ENCODE data around the gene POU2AF1. TPM values are rescaled to one million over a fixed set of nuclear protein-coding genes. Genes with fewer than 3 reads are reported as not detected.

The POU2AF1 gene
- total RNA-seq, 4 donors from 2014 or later: under 0.01 to 2.9 (median 2.6) TPM; not detected in 1

DNA sequence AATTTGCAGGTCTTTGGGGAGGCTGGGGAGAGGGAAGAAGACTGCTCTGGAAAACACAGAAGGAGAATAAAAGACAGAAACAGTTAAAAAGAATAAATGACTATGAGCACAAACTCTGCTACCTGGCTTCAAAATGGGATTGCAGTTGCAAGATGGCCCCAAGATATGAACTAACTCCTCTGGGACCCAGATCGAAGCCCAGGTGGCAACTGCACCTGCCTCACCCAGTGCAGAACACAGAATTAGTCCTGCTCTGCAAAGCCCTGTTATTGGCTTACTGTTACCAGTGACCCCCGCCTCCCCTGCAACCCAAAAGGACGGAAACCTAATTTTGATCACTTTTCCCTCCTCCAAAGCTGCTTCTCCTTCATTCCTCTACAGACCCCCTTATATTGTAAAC is 35.9 kb upstream of the POU2AF1 start:
- Histone ChIP-seq H3K27ac (no peak overlapping the region), H3K4me3 (no peak overlapping the region), H3K27me3 (no peaks in the 10 kb centered on the region), H3K4me1 (peaks cover 0 to 8% of the 10 kb centered on the region in 2 donors), H3K9me3 (no peaks in the 10 kb centered on the region), H3K36me3 (no peaks in the 10 kb centered on the region)
- TF ChIP-seq, protein P1, sequence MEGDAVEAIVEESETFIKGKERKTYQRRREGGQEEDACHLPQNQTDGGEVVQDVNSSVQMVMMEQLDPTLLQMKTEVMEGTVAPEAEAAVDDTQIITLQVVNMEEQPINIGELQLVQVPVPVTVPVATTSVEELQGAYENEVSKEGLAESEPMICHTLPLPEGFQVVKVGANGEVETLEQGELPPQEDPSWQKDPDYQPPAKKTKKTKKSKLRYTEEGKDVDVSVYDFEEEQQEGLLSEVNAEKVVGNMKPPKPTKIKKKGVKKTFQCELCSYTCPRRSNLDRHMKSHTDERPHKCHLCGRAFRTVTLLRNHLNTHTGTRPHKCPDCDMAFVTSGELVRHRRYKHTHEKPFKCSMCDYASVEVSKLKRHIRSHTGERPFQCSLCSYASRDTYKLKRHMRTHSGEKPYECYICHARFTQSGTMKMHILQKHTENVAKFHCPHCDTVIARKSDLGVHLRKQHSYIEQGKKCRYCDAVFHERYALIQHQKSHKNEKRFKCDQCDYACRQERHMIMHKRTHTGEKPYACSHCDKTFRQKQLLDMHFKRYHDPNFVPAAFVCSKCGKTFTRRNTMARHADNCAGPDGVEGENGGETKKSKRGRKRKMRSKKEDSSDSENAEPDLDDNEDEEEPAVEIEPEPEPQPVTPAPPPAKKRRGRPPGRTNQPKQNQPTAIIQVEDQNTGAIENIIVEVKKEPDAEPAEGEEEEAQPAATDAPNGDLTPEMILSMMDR (IDR thresholded peaks at IDR 0.05): no peak
- no peak for TF ChIP-seq POLR2A (IDR thresholded peaks at IDR 0.05)
- intact Hi-C loops (cut with DNase I; ENCODE audit: low total_unique reads): no loop called here
- DNase-seq: no peak

DNA sequence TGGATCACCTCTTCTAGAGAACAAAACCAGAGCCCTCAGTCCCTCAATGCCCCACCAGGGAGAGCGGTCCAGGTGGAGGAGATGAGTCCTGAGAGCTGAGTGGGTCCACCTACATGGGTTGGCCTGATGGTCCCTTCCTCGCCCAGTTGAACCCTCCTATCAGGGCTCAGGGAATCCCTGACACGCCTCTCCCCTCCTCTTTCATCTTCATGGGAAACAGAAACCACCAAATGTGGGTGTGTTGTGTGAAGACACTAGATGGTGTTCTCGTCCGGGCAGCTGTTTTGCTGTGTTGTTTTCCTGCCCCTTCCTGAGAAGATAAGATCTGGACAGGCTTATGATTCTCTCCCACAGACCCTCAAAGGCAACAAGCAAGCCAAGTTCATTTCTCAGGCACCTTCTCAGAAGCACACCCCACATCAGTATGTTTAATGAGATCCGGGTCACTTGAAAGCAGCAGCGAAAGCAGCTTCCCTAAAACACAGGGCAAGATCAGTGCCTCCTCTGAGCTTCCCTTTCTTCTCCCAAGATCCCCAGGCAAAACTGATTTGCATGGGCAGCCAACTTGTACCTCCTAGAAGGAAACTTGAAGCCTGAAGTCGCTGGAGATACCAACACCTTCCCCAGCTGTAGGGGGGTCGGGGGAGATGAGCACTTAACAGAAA is 35.3 kb upstream of the POU2AF1 start:
- intact Hi-C loops (cut with DNase I; ENCODE audit: low total_unique reads): no loop called here
- no peak overlapping the region for H3K27ac ChIP-seq
- TF ChIP-seq, protein P1 (IDR thresholded peaks at IDR 0.05): no peak
- no peak for TF ChIP-seq POLR2A (IDR thresholded peaks at IDR 0.05)

DNA sequence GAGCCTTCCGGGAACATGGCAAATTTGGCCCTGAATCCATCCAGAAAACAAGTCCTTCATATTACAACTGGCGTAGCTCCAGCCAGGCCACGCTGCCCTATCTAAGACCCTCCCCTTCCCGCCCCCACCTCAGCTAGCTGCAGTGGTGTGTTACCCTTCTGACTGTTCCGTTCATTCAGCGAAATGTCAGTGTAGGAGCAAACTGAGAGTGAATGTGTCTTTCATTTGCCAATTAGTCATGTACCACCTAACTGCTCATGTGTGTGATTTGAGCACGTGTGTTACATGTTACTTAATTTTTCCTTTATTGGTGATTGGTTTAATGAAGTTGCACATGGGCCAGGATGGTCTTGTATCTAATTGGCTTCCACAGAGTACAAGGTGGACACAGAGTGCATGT is 34.8 kb upstream of the POU2AF1 start:
- no peak overlapping the region for H3K4me3 ChIP-seq
- peaks cover 0 to 3% of the 10 kb centered on the region in 2 donors for H3K4me1 ChIP-seq
- no peaks in the 10 kb centered on the region for H3K36me3 ChIP-seq
- H3K27ac ChIP-seq: no peak overlapping the region
- no peaks in the 10 kb centered on the region for H3K9me3 ChIP-seq
- no peak for DNase-seq
- no peaks in the 10 kb centered on the region for H3K27me3 ChIP-seq
- no peak for TF ChIP-seq POLR2A (IDR thresholded peaks at IDR 0.05)
- TF ChIP-seq, protein P1 (IDR thresholded peaks at IDR 0.05): no peak
- intact Hi-C loops (cut with DNase I; ENCODE audit: low total_unique reads): no loop called here

More for the DNA sequence above, 35.3 kb upstream of the POU2AF1 start:
- H3K36me3 ChIP-seq: no peaks in the 10 kb centered on the region
- no peaks in the 10 kb centered on the region for H3K27me3 ChIP-seq
- no peak overlapping the region for H3K4me3 ChIP-seq
- H3K9me3 ChIP-seq: no peaks in the 10 kb centered on the region
- peaks cover 0 to 8% of the 10 kb centered on the region in 2 donors for H3K4me1 ChIP-seq
- DNase-seq: no peak

DNA sequence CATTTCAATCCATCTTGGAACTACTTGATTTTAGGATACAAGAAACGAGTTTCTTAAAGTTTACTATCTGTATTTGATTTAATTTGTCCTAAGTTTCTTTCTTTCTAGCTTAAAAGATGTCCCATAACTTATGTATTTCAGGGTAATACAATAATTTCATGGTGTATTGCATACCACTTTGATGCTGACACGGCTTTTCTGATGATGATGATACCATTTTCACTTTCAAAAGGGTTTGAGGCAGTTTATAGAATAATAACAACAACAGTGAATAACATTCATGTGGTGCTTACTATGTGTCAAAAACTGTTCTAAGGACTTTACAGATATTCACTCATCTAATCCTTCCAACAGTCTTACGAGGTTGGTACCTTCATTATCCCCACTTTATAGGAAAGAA is 33.2 kb upstream of the POU2AF1 start:
- DNase-seq: no peak
- Histone ChIP-seq H3K9me3 (no peaks in the 10 kb centered on the region), H3K27ac (no peak overlapping the region), H3K27me3 (no peaks in the 10 kb centered on the region), H3K36me3 (no peaks in the 10 kb centered on the region), H3K4me1 (no peaks in the 10 kb centered on the region), H3K4me3 (no peak overlapping the region)
- intact Hi-C loops (cut with DNase I; ENCODE audit: low total_unique reads): no loop called here
- no peak for TF ChIP-seq POLR2A (IDR thresholded peaks at IDR 0.05)

DNA sequence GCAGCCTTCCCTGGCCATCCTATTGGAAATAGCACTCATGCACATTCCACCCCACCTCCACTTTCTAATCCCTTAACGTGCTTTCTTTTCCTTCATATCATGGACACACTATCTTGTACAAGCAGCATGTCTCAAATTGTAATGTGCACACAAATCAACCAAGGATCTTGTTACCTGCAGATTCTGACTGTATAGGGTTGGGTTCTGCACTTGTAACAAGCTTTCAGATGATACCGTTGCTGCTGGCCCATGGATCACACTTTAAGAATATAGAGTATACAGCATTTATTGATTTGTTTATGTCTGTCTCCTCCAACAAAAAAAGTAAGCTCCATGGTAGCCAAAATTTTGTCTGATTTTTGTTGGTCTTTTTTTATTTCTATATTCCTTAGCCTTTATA is 32.4 kb upstream of the POU2AF1 start:
- DNase-seq: no peak
- TF ChIP-seq POLR2A (IDR thresholded peaks at IDR 0.05): no peak
- H3K4me3 ChIP-seq: no peak overlapping the region
- intact Hi-C loops (cut with DNase I; ENCODE audit: low total_unique reads): no loop called here
- H3K36me3 ChIP-seq: no peaks in the 10 kb centered on the region
- H3K27me3 ChIP-seq: no peaks in the 10 kb centered on the region
- no peak overlapping the region for H3K27ac ChIP-seq
- no peaks in the 10 kb centered on the region for H3K4me1 ChIP-seq
- no peaks in the 10 kb centered on the region for H3K9me3 ChIP-seq

DNA sequence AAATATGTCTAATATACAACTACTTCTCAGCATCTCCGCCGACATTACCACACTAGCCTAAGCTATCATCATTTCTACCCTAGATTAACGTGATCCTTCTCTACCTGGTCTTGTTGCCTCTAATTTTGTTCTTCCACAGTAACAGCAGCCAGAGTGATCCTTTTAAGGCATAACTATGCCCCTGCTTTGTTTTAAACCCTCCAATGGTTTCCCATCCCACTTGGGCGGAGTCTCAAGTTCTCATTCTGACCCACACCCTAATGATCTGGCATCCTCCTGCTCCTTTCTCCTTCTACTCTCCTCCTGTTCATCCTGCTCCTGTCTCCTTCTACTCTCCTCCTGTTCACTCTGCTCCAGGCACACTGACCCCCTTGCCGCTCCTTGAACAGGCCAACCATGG is 31.9 kb upstream of the POU2AF1 start:
- no peaks in the 10 kb centered on the region for H3K4me1 ChIP-seq
- H3K27ac ChIP-seq: no peak overlapping the region
- no peak overlapping the region for H3K4me3 ChIP-seq
- DNase-seq: no peak
- no peaks in the 10 kb centered on the region for H3K27me3 ChIP-seq
- no peaks in the 10 kb centered on the region for H3K36me3 ChIP-seq
- no peak for TF ChIP-seq POLR2A (IDR thresholded peaks at IDR 0.05)
- TF ChIP-seq, protein P1 (IDR thresholded peaks at IDR 0.05): no peak
- intact Hi-C loops (cut with DNase I; ENCODE audit: low total_unique reads): no loop called here
- H3K9me3 ChIP-seq: no peaks in the 10 kb centered on the region
